ENCODE data around the gene TBC1D4. TPM values are rescaled to one million over a fixed set of nuclear protein-coding genes. Genes with fewer than 3 reads are reported as not detected.
A peak's percentile ranks its signal among the peaks of the same experiment; 100 is the strongest.

The TBC1D4 gene
- total RNA-seq, 6 experiments from 2014 or later = 7.7 to 18.6 (median 10.3) TPM

DNA sequence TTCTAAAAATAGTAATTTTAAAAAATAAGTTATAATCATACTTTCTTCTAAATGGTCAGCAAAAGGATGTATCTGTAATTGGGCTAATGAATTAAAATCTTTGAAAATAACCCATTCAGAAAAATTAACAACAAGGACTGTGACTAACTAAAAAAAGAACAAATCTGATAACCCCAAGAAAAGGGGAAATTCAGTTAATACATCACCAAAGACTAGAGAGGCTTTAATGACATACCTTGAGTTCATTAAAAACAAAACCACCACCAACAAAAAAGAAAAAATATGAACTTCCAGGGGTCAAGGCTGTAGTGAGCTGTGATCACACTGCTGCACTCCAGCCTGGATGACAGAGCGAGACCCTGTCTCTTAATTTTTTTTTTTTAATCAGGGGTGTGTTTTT lies 121.8 kb downstream of the TBC1D4 start:
- intact Hi-C loops (cut with DNase I) = no loop called here

DNA sequence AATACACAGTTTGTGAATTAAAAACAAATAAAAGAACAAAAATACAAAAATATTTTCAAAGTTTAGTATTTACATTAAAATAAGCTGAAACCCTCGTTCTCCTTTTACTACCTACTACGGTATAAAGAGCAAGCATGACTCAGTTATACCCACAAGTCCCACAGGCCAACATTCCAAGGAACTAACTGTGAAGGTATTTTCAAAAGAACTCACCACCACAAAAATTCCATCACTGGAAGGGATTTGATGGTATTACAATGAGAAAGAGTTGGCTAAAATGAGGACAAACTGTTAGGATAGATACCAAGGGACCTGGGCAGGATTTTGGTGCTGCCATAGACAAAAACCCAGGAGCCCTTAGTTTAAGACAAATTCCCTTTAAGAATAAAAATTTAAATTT lies 122.7 kb downstream of the TBC1D4 start:
- Histone ChIP-seq H3K36me3 (no peaks in the 10 kb centered on the region), H3K27ac (no peak overlapping the region), H3K4me3 (no peak overlapping the region), H3K27me3 (no peaks in the 10 kb centered on the region), H3K4me1 (no peaks in the 10 kb centered on the region), H3K9me3 (no peaks in the 10 kb centered on the region)
- ATAC-seq (no peak), DNase-seq (no peak)
- no peak for TF ChIP-seq POLR2A (IDR thresholded peaks at IDR 0.05)
- TF ChIP-seq, protein P1, sequence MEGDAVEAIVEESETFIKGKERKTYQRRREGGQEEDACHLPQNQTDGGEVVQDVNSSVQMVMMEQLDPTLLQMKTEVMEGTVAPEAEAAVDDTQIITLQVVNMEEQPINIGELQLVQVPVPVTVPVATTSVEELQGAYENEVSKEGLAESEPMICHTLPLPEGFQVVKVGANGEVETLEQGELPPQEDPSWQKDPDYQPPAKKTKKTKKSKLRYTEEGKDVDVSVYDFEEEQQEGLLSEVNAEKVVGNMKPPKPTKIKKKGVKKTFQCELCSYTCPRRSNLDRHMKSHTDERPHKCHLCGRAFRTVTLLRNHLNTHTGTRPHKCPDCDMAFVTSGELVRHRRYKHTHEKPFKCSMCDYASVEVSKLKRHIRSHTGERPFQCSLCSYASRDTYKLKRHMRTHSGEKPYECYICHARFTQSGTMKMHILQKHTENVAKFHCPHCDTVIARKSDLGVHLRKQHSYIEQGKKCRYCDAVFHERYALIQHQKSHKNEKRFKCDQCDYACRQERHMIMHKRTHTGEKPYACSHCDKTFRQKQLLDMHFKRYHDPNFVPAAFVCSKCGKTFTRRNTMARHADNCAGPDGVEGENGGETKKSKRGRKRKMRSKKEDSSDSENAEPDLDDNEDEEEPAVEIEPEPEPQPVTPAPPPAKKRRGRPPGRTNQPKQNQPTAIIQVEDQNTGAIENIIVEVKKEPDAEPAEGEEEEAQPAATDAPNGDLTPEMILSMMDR (IDR thresholded peaks at IDR 0.05) = no peak
- WGBS (ENCODE audit: insufficient coverage, low coverage, low lambda C conversion rate, missing lambda C conversion rate) = 89% methylated on average over 2 of the region's 2 CpGs
- intact Hi-C loops (cut with DNase I) = no loop called here

More for the DNA sequence above, 121.8 kb downstream of the TBC1D4 start:
- H3K27me3 ChIP-seq = no peaks in the 10 kb centered on the region
- no peak for TF ChIP-seq POLR2A (IDR thresholded peaks at IDR 0.05)
- TF ChIP-seq, protein P1 (IDR thresholded peaks at IDR 0.05) = no peak
- no CpG with 5 or more reads among the region's 1 CpG for WGBS (ENCODE audit: insufficient coverage, low coverage, low lambda C conversion rate, missing lambda C conversion rate)
- no peaks in the 10 kb centered on the region for H3K9me3 ChIP-seq
- DNase-seq (no peak), ATAC-seq (no peak)
- H3K27ac ChIP-seq = no peak overlapping the region
- H3K4me3 ChIP-seq = no peak overlapping the region
- H3K36me3 ChIP-seq = no peaks in the 10 kb centered on the region
- H3K4me1 ChIP-seq = no peaks in the 10 kb centered on the region

DNA sequence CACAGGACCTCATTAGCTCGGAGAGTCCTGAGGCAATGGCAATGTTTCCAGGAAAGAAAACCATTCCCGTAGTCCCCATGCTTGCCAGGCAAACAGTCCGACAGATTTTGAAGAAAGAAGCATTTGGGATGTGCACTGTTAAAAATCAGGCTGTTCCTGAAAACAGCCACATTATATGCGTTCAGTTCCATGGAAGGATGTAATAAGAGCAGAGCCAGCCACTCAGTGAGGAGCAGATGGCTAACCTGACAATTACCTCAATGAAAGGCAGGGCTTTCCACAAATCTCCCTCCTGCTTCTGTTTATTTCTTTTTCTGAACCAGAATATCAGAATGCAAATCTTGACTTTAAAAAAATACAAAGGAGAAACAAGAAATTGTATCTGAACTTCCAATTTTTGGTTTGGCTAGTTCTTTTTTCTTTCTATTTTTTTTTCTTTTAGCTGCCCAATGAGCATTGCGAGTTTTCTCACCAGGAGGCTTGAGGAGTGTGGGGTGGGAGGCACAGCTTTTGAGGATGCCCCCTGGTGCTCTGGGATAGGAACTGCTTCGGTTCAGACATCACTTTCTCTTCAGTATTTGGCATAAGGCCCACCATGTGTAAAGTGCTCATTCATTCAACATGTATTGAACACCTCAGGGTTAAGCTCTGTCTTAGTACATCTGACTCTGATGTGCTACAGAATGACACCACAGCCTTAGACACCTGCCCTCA lies 124.2 kb downstream of the TBC1D4 start:
- 75% methylated on average over 6 of the region's 6 CpGs for WGBS (ENCODE audit: insufficient coverage, low coverage, low lambda C conversion rate, missing lambda C conversion rate)
- intact Hi-C loops (cut with DNase I) = no loop called here
- Histone ChIP-seq H3K4me1 (no peaks in the 10 kb centered on the region), H3K27me3 (no peaks in the 10 kb centered on the region), H3K4me3 (no peak overlapping the region), H3K36me3 (no peaks in the 10 kb centered on the region), H3K27ac (no peak overlapping the region), H3K9me3 (no peaks in the 10 kb centered on the region)
- no peak for TF ChIP-seq POLR2A (IDR thresholded peaks at IDR 0.05)
- TF ChIP-seq, protein P1 (IDR thresholded peaks at IDR 0.05) = peak; percentile 50 to 66 (median 60)
- DNase-seq (peak in 1 of 3 donors; percentile 30), ATAC-seq (peak; percentile 90 to 97 (median 97))

DNA sequence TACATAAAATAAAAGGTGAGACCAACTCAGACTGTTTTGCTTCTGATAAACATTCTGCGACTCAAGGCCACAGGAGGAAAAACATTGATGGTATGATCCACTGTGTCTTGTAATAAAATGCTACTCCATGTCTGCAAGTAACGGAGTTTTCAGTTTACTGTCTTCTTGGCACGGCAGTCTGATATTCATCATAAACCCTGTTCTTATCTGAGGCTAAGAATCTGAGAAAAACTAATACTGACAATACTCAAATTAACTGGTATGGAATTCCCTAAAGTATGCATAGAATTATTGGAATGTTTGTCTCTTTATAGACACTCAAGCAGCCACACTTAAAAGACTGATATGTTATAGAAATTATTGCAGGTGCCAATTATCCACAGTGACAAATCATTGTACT lies 125.5 kb downstream of the TBC1D4 start:
- TF ChIP-seq POLR2A (IDR thresholded peaks at IDR 0.05) = no peak
- TF ChIP-seq, protein P1 (IDR thresholded peaks at IDR 0.05) = no peak
- WGBS (ENCODE audit: insufficient coverage, low coverage, low lambda C conversion rate, missing lambda C conversion rate) = 90% methylated on average over 3 of the region's 3 CpGs
- H3K9me3 ChIP-seq = no peaks in the 10 kb centered on the region
- H3K27me3 ChIP-seq = no peaks in the 10 kb centered on the region
- DNase-seq (no peak), ATAC-seq (no peak)
- H3K4me3 ChIP-seq = no peak overlapping the region
- no peak overlapping the region for H3K27ac ChIP-seq
- no peaks in the 10 kb centered on the region for H3K4me1 ChIP-seq
- no peaks in the 10 kb centered on the region for H3K36me3 ChIP-seq
- intact Hi-C loops (cut with DNase I) = no loop called here

Data from right lobe of liver (tissue), 6 donors.